ENCODE data around the gene OGN. TPM values are rescaled to one million over a fixed set of nuclear protein-coding genes. Genes with fewer than 3 reads are reported as not detected.
"Not testable (repeated sequence)": the region's sequence is repeated elsewhere in the genome, so short reads cannot be mapped to it uniquely, and the experiment has no call there.

Gene OGN
- total RNA-seq (2014; rRNA removed; shearing (Covaris generic)) = not detected in 2 replicates

- DNase-seq (ENCODE audit: low spot score) = no peak
Observed at GRCh38 chr9:92404042-92404836, at the start of gene OGN. Gene OGN, minus strand, starts transcription at chr9:92404578. Its CDS starts 1,171 bp downstream, at chr9:92403407.

- no peak for DNase-seq (ENCODE audit: low spot score)
Observed at GRCh38 chr9:92446536-92446935, 42.2 kb upstream of the OGN start.

GRCh38 chr9:92444841-92445240, 40.5 kb upstream of the OGN start:
- no peak for DNase-seq (ENCODE audit: low spot score)

GRCh38 chr9:92440751-92441046, 36.3 kb upstream of the OGN start:
- DNase-seq (ENCODE audit: low spot score) = no peak

- DNase-seq (ENCODE audit: low spot score) = no peak
Observed at GRCh38 chr9:92439921-92440750, 35.8 kb upstream of the OGN start.

- peak; percentile 7 for DNase-seq (ENCODE audit: low spot score)
Observed at GRCh38 chr9:92438900-92439526, 34.6 kb upstream of the OGN start.

GRCh38 chr9:92435263-92435662, 30.9 kb upstream of the OGN start:
- DNase-seq (ENCODE audit: low spot score) = no peak

- DNase-seq (ENCODE audit: low spot score) = no peak
Observed at GRCh38 chr9:92432972-92433548, 28.7 kb upstream of the OGN start.

GRCh38 chr9:92432350-92432749, 28.0 kb upstream of the OGN start:
- no peak for DNase-seq (ENCODE audit: low spot score)

- DNase-seq (ENCODE audit: low spot score) = no peak
Observed at GRCh38 chr9:92429836-92430235, 25.5 kb upstream of the OGN start.

- no peak for DNase-seq (ENCODE audit: low spot score)
Observed at GRCh38 chr9:92426501-92427145, 22.2 kb upstream of the OGN start.

- DNase-seq (ENCODE audit: low spot score) = no peak
Observed at GRCh38 chr9:92425474-92425873, 21.1 kb upstream of the OGN start.

GRCh38 chr9:92424340-92424739, 20.0 kb upstream of the OGN start, which contains the start of gene OMD:
Gene OMD, minus strand, starts transcription at chr9:92424471. Its CDS starts 6,913 bp downstream, at chr9:92417558.
- no peak for DNase-seq (ENCODE audit: low spot score)

GRCh38 chr9:92423612-92424011, 19.2 kb upstream of the OGN start:
- no peak for DNase-seq (ENCODE audit: low spot score)

GRCh38 chr9:92422611-92423338, 18.4 kb upstream of the OGN start:
- no peak for DNase-seq (ENCODE audit: low spot score)

- no peak for DNase-seq (ENCODE audit: low spot score)
Observed at GRCh38 chr9:92414566-92414965, 10.2 kb upstream of the OGN start.

GRCh38 chr9:92411157-92411556, 6.8 kb upstream of the OGN start:
- DNase-seq (ENCODE audit: low spot score) = not testable (repeated sequence)

- DNase-seq (ENCODE audit: low spot score) = no peak
Observed at GRCh38 chr9:92408747-92409478, 4.5 kb upstream of the OGN start.

- no peak for DNase-seq (ENCODE audit: low spot score)
Observed at GRCh38 chr9:92407818-92408217, 3.4 kb upstream of the OGN start.

- DNase-seq (ENCODE audit: low spot score) = no peak
Observed at GRCh38 chr9:92406477-92406876, 2.1 kb upstream of the OGN start.

Measured in HT-29 (cell line).